Upper lobe of right lung (tissue), 1 donor: ENCODE results near the gene RANBP17. TPM values are rescaled to one million over a fixed set of nuclear protein-coding genes. Genes with fewer than 3 reads are reported as not detected.

Source experiments
- ATAC-seq: fragments of 200-7000 bp; cut with Tn5 transposase; one replicate; pipeline ENCODE4 v1.9.1; 2020; ENCODE audit warnings: mild to moderate bottlenecking, moderate library complexity
- DNase-seq: peaks from one replicate; pipeline ENCODE4 v3.0.0-alpha.2; 2020
- H3K27ac ChIP-seq: fragments of 200-600 bp; one replicate; pipeline ENCODE4 v1.8.0; 2022
- H3K27me3 ChIP-seq: fragments of 200-600 bp; one replicate; pipeline ENCODE4 v1.8.0; 2022; ENCODE audit warnings: mild to moderate bottlenecking
- H3K36me3 ChIP-seq: fragments of 200-600 bp; one replicate; pipeline ENCODE4 v1.8.0; 2022
- H3K4me1 ChIP-seq: fragments of 200-600 bp; one replicate; pipeline ENCODE4 v1.8.0; 2022
- H3K4me3 ChIP-seq: fragments of 200-600 bp; one replicate; pipeline ENCODE4 v1.8.0; 2022; ENCODE audit warnings: mild to moderate bottlenecking
- H3K9me3 ChIP-seq: fragments of 200-600 bp; one replicate; pipeline ENCODE4 v1.8.0; 2022
- CTCF ChIP-seq: fragments of 200-600 bp; IDR thresholded peaks from one replicate; pipeline ENCODE4 v1.8.0; 2022; ENCODE audit warnings: antibody characterized with exemption
- intact Hi-C: fragments of 100-400 bp; cut with DNase I; formaldehyde crosslinking; loops from one replicate; pipeline ENCODE4 v1.11.0; 2022
- total RNA-seq: library from RNA; stranded (reverse); fragmentation: NEBNext Ultra II Directional; extraction: Animal tissue kit (Norgen Biotek cat#: 25700); gene quantifications from one replicate; pipeline ENCODE4 v1.2.1, GENCODE V29; 2021
- donor health status: DM: no; HTN: yes; CAD: no; lungs with severe emphysema.

Gene RANBP17
- total RNA-seq, 1 donor from 2014 or later = 17.8 TPM

DNA sequence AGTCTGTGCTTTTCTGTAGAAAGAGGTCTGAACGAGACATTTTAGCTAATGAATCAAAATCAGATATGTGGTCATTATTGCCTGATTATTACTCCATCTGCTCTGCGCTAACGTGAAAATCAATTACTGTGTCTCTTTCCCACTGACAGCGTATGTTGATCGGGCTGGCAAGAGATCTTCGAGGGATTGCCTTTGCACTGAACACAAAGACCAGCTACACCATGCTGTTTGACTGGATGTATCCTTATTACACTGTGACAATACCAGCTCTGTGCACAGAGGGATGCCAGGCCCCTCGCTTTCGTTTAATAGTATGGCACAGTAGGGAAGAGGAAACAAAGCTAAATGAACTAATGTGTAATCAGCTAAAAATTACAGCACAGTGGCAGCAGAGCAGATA lies 343.6 kb downstream of the RANBP17 start:
- intact Hi-C loops = no loop called here
- no peak for DNase-seq
- H3K27ac ChIP-seq = no peak overlapping the region

GRCh38 chr5:171207256-171207847 lies 345.5 kb downstream of the RANBP17 start:
- Histone ChIP-seq H3K27ac (no peak overlapping the region), H3K4me1 (no peaks in the 10 kb centered on the region), H3K9me3 (no peaks in the 10 kb centered on the region), H3K27me3 (no peaks in the 10 kb centered on the region), H3K4me3 (no peak overlapping the region), H3K36me3 (no peaks in the 10 kb centered on the region)
- intact Hi-C loops = no loop called here
- no peak for DNase-seq
- ATAC-seq = no peak
- peak; percentile 57 for TF ChIP-seq CTCF

More for the DNA sequence above, 343.6 kb downstream of the RANBP17 start:
- Histone ChIP-seq H3K4me3 (no peak overlapping the region), H3K9me3 (no peaks in the 10 kb centered on the region), H3K27me3 (no peaks in the 10 kb centered on the region), H3K36me3 (no peaks in the 10 kb centered on the region), H3K4me1 (no peaks in the 10 kb centered on the region)
- no peak for ATAC-seq
- TF ChIP-seq CTCF = no peak

DNA sequence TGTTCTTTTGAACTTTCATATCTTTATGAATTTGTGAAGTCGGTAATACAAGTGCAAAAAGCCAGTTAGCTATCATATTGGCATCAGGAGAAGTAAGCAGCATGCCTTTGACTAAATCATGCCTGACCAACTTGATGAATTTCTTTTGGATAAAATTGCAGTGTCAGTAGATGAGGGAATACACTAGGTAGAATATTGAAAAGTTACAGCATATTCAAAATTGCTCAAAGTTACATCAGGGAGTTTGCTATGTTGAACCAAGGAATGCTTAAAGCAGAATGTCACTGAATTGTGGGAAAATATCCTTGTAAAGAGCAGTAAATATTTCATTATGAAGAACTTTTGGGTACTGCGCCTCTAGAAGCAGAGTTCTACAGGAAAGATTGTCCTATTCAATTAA lies 360.1 kb downstream of the RANBP17 start:
- H3K36me3 ChIP-seq = no peaks in the 10 kb centered on the region
- no peak for DNase-seq
- H3K4me3 ChIP-seq = no peak overlapping the region
- ATAC-seq = no peak
- H3K27ac ChIP-seq = no peak overlapping the region
- intact Hi-C loops = no loop called here
- H3K9me3 ChIP-seq = no peaks in the 10 kb centered on the region
- H3K4me1 ChIP-seq = no peaks in the 10 kb centered on the region
- no peaks in the 10 kb centered on the region for H3K27me3 ChIP-seq
- no peak for TF ChIP-seq CTCF

DNA sequence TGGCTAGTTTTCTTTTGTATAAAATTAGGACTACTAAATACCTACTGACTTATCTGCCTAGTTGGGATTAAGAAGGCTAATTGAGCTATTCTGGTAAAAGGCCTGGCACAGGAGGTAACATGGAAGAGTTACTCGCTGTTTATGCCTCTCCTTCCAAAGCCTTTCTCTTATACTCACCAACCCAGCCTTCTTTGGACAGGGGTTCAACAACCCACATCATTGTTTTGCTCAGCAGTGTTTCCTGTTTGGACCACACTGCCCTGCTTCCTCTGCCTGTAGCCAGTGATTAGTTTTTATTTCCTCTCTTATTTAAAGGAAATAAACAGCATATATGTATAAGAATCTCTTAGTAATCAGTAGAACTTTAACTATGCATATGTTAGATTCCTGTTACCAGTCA lies 362.1 kb downstream of the RANBP17 start:
- H3K27me3 ChIP-seq = no peaks in the 10 kb centered on the region
- H3K4me3 ChIP-seq = no peak overlapping the region
- intact Hi-C loops = no loop called here
- H3K4me1 ChIP-seq = no peaks in the 10 kb centered on the region
- no peak for TF ChIP-seq CTCF
- H3K27ac ChIP-seq = no peak overlapping the region
- ATAC-seq (no peak), DNase-seq (no peak)
- no peaks in the 10 kb centered on the region for H3K9me3 ChIP-seq
- no peaks in the 10 kb centered on the region for H3K36me3 ChIP-seq

DNA sequence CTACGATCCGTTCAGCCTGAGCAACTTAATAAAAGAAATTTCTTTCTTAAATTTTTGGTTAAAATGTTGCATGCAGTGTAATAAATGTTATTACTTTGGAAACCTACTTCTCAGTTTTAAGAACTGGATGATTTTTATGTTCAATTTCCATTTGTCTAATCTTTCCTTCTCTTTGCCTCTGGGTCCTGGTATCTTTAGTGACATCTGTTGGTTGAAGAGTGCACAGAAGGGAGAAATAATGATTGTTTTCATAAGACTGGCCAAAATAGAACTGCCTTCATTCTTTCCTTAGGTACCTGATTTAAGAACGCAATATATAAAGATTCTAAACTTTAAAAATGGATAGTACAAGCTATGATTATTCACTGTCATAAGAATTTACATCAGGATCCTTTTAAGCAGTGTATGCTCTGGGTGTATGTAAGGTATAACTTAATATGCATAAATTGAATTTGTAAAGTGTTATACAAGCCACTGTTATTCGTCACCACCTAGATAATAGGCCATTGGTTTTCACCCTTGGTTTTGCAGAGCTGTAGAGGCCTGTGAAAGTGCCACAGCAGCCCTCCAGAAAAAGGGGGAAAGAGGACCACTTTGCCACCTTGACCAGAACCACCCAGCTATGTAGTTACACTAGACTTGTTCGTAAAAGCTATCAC lies 364.4 kb downstream of the RANBP17 start:
- no peak overlapping the region for H3K4me3 ChIP-seq
- no peak overlapping the region for H3K27ac ChIP-seq
- no peaks in the 10 kb centered on the region for H3K36me3 ChIP-seq
- peak; percentile 18 for TF ChIP-seq CTCF
- no peaks in the 10 kb centered on the region for H3K9me3 ChIP-seq
- no peak for ATAC-seq
- no peaks in the 10 kb centered on the region for H3K27me3 ChIP-seq
- intact Hi-C loops = no loop called here
- no peaks in the 10 kb centered on the region for H3K4me1 ChIP-seq
- DNase-seq = no peak

GRCh38 chr5:171226864-171227263 lies 365.0 kb downstream of the RANBP17 start:
- ATAC-seq (no peak), DNase-seq (no peak)
- Histone ChIP-seq H3K27me3 (no peaks in the 10 kb centered on the region), H3K4me3 (no peak overlapping the region), H3K36me3 (no peaks in the 10 kb centered on the region), H3K9me3 (no peaks in the 10 kb centered on the region), H3K27ac (no peak overlapping the region), H3K4me1 (no peaks in the 10 kb centered on the region)
- intact Hi-C loops = no loop called here
- no peak for TF ChIP-seq CTCF
